Chondrocyte (in vitro differentiated cells): ENCODE data around the gene ATL2. TPM values are rescaled to one million over a fixed set of nuclear protein-coding genes. Genes with fewer than 3 reads are reported as not detected.

Experiments used
- DNase-seq: peaks from one replicate; pipeline ENCODE4 v3.0.0; 2021; ENCODE audit warnings: mixed read lengths, low spot score
- H3K27ac Mint-ChIP-seq: one replicate; pipeline ENCODE4 v1.8.0; 2021; ENCODE audit warnings: mild to moderate bottlenecking, moderate library complexity, mixed read lengths; ENCODE audit not compliant: unreplicated experiment
- H3K27me3 Mint-ChIP-seq: 2 replicates; pipeline ENCODE4 v1.8.0; 2021; ENCODE audit warnings: low read depth, mixed read lengths
- H3K36me3 Mint-ChIP-seq: 2 replicates; pipeline ENCODE4 v1.8.0; 2021; ENCODE audit warnings: low read depth, mixed read lengths
- H3K4me1 Mint-ChIP-seq: 2 replicates; pipeline ENCODE4 v1.8.0; 2021; ENCODE audit warnings: low read depth, mild to moderate bottlenecking, mixed read lengths
- H3K4me3 Mint-ChIP-seq: one replicate; pipeline ENCODE4 v1.8.0; 2021; ENCODE audit warnings: mild to moderate bottlenecking, moderate library complexity, mixed read lengths; ENCODE audit not compliant: unreplicated experiment
- H3K9me3 Mint-ChIP-seq: 2 replicates; pipeline ENCODE4 v1.8.0; 2021; ENCODE audit warnings: low read depth, mixed read lengths
- total RNA-seq: library from RNA; stranded (reverse); gene quantifications from 3 replicates; pipeline ENCODE4 v1.2.1, GENCODE V29; 2021
- TF ChIP-seq, protein P1 (sequence below): fragments of 200-600 bp; sonication (generic); IDR thresholded peaks from 2 replicates; pipeline ENCODE4 v1.5.0; 2021; ENCODE audit warnings: antibody characterized with exemption, mild to moderate bottlenecking, moderate library complexity

Gene ATL2
- total RNA-seq, 1 donor from 2014 or later = 34.1 TPM

DNA sequence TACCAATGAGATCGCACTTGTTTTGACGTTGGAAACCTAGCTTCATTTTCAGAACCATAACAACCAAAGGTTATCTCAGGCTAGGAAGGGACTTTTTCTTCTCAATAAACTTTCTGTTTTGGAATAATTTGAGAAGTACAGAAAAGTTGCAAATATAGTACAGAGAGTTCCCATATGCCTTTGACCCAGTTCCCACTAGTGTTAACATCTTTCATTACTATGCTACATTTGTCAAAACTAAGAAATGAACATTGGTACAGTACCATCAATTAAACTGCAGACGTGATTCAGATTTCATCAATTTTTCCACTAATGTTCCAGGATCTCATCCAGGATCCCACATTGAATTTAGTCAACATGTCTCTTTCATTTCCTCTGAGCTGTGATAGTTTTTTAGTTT is 111.6 kb downstream of the ATL2 start:
- TF ChIP-seq, protein P1, sequence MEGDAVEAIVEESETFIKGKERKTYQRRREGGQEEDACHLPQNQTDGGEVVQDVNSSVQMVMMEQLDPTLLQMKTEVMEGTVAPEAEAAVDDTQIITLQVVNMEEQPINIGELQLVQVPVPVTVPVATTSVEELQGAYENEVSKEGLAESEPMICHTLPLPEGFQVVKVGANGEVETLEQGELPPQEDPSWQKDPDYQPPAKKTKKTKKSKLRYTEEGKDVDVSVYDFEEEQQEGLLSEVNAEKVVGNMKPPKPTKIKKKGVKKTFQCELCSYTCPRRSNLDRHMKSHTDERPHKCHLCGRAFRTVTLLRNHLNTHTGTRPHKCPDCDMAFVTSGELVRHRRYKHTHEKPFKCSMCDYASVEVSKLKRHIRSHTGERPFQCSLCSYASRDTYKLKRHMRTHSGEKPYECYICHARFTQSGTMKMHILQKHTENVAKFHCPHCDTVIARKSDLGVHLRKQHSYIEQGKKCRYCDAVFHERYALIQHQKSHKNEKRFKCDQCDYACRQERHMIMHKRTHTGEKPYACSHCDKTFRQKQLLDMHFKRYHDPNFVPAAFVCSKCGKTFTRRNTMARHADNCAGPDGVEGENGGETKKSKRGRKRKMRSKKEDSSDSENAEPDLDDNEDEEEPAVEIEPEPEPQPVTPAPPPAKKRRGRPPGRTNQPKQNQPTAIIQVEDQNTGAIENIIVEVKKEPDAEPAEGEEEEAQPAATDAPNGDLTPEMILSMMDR = no peak
- Mint-ChIP-seq H3K4me1 (peaks cover 17% of the 10 kb centered on the region), H3K36me3 (no peaks in the 10 kb centered on the region), H3K4me3 (no peak overlapping the region), H3K9me3 (no peaks in the 10 kb centered on the region), H3K27me3 (no peaks in the 10 kb centered on the region), H3K27ac (no peak overlapping the region)
- no peak for DNase-seq

- Mint-ChIP-seq H3K27me3 (no peaks in the 10 kb centered on the region), H3K4me1 (peaks cover 17% of the 10 kb centered on the region), H3K27ac (no peak overlapping the region), H3K36me3 (no peaks in the 10 kb centered on the region), H3K9me3 (no peaks in the 10 kb centered on the region), H3K4me3 (no peak overlapping the region)
- no peak for DNase-seq
- TF ChIP-seq, protein P1 = no peak
These were observed 112.5 kb downstream of the ATL2 start for GRCh38 chr2:38264396-38265221.

DNA sequence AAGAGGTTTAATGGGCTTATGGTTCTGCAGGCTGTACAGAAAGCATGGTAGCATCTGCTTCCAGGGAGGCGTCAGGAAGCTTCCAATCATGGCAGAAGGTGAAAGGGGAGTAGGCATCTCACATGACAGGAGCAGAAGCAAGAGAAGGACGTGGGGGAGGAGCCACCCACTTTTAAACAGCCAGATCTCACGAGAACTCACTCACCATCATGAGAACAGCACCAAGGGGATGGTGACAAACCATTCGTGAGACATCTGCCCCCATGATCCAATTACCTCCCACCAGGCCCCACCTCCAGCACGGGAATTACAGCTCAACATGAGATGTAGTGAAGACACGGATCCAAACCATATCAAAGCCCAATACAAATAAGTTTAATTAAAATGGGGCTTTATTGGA is 113.8 kb downstream of the ATL2 start:
- H3K9me3 Mint-ChIP-seq = no peaks in the 10 kb centered on the region
- H3K36me3 Mint-ChIP-seq = no peaks in the 10 kb centered on the region
- TF ChIP-seq, protein P1 = no peak
- H3K4me3 Mint-ChIP-seq = no peak overlapping the region
- peaks cover 17% of the 10 kb centered on the region for H3K4me1 Mint-ChIP-seq
- no peak for DNase-seq
- H3K27ac Mint-ChIP-seq = no peak overlapping the region
- no peaks in the 10 kb centered on the region for H3K27me3 Mint-ChIP-seq

DNA sequence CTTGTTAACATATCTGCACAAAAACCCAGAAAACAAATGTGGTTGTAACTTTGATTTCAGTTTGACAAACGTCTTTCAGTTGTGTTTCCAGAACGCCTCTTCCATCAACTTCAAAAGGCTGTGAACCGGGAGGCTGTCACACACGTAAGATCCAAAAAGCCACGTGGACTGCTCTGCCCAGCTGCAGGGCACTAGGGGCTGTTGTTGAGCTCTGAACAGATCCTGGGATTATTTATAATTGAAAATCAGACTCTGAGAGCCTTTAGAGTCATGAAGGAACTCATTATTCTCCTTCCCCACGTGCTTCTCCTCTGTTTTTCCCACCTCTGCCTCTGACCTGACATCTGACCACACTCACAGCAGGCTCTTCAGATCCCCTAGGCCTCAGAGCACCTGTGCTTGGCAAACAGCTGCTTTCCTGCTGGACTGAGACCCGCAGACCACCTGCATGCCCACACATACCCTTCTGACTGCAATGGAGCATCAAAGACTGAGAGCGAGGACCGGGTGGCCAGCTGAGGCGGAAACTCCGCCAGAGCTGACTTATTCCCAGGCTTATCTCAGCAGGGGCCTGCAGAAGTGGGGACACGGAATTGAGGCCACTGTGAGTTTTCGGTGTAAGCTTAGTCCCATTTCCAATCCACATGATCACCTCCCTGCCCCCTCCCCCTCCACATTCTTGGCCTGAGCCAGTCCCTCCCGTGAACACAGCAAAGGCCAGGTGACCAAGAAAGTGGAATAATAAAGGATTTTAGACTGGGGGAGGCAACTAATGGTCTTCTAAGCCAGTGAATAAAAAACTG is 114.8 kb downstream of the ATL2 start:
- H3K4me3 Mint-ChIP-seq = no peak overlapping the region
- H3K27ac Mint-ChIP-seq = no peak overlapping the region
- H3K36me3 Mint-ChIP-seq = no peaks in the 10 kb centered on the region
- TF ChIP-seq, protein P1 = no peak
- H3K4me1 Mint-ChIP-seq = peaks cover 17% of the 10 kb centered on the region
- DNase-seq = no peak
- no peaks in the 10 kb centered on the region for H3K9me3 Mint-ChIP-seq
- no peaks in the 10 kb centered on the region for H3K27me3 Mint-ChIP-seq

GRCh38 chr2:38261569-38262068 is 115.5 kb downstream of the ATL2 start:
- Mint-ChIP-seq H3K4me3 (no peak overlapping the region), H3K27ac (no peak overlapping the region), H3K9me3 (no peaks in the 10 kb centered on the region), H3K4me1 (peaks cover 17% of the 10 kb centered on the region), H3K36me3 (no peaks in the 10 kb centered on the region), H3K27me3 (no peaks in the 10 kb centered on the region)
- no peak for DNase-seq
- TF ChIP-seq, protein P1 = no peak
